LoVo (cell line): ENCODE data around the gene RELL1.
"Not testable (repeated sequence)": the region's sequence is repeated elsewhere in the genome, so short reads cannot be mapped to it uniquely, and the experiment has no call there.

Experiments used
- DNase-seq: peaks from one replicate; pipeline ENCODE4 v3.0.0-alpha.2; 2016; ENCODE audit warnings: low spot score

RELL1 gene

DNA sequence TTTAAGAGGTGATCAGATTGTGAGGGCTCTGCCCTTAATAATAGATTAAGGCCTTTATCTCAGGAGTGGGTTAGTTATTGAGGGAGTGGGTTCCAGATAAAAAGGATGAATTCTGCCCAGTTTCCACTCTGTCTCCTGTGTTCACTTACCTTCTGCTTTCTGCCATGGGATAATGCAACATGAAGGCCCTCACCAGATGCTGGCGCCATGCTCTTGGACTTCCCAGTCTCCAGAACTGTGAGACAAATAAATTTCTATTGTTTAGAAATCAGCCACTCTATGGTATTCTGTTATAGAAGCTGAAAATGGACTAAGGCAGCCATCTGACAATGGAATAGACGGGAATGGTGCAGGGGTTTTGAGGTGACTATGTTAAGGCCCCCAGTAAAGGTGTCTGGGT lies 6.9 kb upstream of the RELL1 start:
- DNase-seq, result no peak

DNA sequence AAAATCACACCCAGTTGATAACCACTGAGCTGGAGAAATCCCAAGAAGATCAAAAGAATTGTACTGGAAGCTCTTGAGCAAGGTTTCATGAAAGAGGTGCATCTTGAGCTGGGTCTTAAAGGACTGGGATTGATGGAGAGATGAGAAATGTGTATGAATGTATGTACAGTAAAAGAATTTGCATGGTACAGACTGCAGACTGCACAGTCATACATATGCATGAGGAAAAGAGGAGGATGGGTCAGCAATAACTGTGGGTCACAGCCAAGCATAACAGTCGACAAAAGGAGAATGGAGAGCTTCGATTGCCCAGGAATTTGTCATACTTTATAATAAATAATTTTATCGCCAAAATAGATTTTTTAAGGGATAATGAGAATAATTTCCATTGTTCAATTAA lies 4.8 kb upstream of the RELL1 start:
- no peak for DNase-seq

DNA sequence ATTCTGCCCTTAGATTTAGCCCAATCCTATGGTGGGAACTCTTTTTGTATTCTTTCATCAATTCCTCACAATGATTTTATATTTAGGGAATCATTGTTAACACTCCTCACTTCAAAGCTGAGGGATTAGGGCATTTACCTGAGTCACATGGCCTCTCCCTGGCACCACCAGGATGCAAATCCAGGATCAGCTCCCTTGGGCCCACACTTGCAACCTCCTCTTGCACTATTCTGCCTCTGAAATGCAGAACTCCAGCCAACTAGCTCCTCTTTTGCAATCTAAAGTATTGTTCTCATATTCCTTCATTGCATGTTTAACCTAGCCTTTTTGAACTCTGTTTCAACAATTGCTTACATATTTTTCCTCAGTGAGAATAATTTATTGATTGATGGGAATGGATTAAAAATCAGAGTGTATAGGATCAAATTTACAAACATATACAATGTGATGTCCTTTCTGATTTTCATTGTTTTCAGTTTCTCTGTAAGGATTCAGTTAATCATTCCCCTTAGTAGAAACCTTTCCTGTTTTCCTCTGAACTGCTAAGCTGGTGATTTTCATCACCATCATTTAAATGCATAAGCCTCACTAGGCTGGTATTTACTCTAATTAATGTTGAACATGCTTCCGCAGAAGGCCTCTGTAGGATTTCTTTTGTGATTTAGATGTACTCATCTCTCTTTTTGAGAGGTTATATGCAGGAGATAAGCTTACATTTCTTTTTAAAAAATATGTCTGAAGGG lies 3.3 kb upstream of the RELL1 start:
- no peak for DNase-seq

DNA sequence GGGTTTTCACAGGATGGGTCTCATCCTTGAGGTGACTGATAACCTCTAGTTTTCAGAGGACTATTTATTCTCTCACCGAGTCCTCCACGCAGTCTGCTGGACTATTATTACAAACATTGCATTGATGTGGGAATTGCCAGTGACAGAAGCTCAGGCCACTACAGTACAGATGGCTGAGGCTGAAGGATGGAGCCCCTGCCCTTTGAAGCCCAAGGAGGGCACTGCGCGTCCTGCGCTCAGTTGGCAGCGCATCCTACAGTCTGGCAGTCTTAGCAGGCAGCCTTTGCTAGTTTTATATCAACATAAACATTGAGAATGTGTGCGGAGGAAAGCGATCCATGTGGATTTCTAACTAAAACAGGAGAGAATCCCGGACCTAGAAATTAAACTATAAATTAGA lies 1.5 kb upstream of the RELL1 start:
- DNase-seq, result no peak

DNA sequence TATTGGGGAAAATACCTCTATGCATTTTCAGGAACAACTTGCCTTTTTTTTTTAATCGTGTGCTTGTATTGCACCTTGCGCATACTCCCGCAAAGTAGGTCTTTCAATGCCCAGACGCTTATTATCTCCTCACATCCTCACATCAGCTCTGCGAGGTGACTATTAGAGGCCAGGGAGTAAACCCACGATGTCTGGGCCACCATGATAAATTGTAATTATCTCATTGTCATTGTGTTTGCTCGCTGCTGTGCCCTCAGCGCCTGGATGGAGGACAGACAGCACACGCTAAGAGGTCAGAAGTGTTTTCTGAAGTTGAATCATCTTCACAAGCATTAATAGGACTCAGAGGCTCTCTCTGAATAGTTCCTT lies 1.0 kb upstream of the RELL1 start:
- DNase-seq, result no peak

DNA sequence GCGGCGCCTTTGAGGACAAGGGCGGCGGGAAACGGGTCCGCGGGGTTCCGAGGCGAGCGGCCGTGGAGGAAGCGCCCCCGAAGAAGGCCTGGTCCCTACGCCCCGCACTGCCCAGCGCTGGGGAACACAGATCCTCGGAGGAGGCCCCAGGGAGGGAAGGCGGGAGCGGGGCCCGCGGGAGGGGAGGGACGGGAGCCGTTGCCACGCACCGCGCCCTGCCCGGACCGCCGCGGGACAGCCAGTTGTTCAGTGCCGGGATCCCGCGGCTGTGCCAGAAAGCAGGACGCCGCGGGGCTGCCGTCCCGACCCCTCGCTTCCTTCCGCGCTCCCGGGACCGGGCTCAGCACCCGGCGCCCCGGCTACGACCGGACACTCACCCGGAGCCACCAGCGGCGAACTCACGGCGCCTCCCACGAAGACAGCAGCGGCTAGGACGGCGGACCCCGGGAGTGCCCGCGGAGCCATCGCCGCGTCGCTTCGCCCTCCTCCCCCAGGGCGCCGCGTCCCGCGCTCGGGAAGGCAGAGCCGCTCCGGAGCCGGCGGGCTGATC lies 278 bp downstream of the RELL1 start:
- peak; percentile 23 for DNase-seq

DNA sequence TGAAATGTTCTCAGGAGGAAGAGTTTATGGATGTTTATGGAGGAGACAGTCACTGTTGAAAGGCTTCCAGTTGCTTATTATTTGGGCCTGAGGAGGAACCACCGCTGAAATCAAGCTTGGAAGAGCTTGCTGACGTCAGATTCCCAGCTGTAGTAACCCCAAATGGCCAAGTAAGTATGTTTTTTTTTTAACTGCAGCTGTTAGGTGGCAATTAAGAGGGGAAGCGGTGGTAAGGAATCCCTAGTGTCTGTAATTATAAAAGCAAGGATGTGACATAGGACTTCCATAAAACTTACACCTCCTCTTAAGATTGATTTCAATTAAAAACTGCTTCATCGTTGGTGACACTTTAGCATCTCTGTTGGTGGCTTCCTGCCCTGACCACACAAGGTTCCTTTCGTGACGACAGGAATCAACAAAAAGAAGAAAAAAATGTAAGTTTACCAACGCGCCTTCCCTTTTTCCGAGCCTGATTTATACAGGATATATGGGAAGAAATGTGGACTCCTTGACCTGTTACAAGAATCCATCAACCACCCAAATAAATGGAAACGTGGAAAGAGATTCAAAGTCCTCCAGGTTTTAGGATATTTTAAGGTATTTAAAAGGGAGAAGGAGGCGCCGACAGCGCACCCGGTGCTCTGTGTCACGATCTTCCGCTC lies 884 bp downstream of the RELL1 start:
- DNase-seq, result no peak

DNA sequence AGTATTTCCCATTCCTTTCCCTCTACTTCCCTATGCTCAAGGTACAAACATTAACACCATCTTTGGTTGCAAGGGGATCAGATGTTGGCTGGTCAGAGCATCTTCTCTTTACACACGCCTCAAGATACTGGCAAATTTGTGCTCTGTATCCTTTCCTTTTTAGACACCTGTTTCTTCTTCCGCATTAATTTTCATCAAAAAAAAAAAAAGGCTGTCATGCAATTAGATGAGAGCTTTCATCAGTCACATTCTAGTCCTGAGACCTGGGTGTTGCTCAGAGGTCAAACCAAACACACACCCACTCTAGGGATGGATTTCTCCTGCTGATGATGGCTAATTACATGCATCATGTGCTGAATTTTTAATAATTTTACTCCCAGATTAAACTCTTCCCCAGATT lies 2.0 kb downstream of the RELL1 start:
- no peak for DNase-seq

DNA sequence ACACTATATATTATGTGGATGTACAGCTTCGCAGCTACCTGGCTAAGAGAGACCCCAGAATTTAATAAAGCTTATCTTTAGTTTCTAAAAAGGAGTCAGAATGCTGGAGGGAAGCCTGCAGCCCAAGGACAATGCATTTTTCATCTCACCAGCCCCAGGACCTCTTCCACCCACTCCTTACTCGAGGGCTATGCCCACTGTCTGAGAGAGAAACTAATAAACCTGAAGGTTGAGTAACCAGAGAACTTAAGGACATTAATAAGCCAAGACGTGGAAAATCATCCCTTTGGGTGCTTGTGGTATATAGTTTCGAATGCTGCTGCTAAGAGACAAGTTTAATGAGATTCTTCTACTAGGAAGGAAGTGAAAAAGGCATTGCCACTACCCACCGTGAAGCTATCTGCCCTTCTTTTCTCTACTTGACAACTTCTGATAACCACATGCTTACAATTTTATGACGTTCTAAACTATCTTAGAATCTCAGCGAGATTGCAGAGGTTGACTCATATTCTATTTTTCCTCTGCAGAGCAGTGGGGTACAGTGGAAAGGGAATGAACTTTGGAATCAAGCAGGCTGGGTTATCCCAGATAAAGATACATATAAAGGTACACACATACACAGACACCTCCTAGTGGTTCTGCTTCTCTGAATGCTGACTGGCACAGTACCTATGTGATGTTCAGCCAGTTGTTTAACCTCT lies 3.3 kb downstream of the RELL1 start:
- peak; percentile 73 for DNase-seq

DNA sequence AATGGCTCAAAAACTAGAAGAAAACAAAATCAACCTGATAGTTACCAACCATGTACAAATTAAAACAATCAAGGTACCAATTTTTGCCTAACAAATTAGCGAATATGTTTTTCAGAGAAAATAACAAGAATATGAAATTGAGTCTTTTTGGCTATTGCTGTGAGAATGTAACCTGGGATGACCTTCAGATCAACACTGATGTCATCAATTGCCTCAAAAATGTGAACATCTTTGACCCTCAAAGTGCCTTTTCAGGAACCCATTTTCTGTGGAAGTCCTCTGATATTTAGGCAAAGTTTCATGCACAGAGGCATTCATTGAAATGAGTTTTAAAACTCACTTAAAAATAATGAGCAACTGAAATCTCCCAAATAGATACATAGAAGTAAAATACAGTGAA lies 6.1 kb downstream of the RELL1 start:
- DNase-seq, result no peak

DNA sequence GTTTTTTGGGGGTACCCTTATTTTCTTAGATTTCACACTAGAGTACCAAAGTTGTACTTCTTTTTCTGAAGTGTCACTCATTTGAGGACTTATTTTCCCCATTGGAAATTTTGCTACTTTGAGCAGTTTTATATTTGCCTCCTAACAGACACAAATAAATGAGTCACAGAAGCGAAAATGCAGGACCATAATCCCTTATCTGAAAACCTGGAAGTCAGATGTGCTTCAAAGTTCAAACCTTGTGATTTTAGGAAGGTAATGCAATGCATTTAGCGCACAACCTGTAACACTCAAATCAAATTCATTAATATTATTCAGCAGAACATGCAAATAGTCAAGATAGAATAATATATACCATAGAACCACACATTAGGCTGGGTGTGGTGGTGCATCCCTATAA lies 6.9 kb downstream of the RELL1 start:
- no peak for DNase-seq

DNA sequence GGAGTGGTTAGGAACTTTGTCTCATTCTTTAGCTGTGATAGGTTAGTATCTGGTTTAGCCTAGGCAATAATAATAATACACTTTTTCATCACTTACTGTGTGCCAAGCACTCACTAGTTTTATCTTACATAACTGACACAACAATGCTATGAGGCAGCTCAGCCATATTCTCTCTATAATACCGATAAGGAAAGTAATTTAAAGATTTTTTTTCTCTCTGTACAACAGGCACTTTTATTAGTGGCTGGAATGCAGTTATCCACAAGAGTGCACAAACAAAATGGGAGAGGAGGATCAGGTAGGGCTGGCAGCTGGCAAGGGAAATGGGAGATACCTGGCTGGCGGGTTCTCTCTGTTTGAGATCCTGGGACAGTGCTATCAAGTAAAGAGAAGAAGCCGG lies 7.6 kb downstream of the RELL1 start:
- no peak for DNase-seq

DNA sequence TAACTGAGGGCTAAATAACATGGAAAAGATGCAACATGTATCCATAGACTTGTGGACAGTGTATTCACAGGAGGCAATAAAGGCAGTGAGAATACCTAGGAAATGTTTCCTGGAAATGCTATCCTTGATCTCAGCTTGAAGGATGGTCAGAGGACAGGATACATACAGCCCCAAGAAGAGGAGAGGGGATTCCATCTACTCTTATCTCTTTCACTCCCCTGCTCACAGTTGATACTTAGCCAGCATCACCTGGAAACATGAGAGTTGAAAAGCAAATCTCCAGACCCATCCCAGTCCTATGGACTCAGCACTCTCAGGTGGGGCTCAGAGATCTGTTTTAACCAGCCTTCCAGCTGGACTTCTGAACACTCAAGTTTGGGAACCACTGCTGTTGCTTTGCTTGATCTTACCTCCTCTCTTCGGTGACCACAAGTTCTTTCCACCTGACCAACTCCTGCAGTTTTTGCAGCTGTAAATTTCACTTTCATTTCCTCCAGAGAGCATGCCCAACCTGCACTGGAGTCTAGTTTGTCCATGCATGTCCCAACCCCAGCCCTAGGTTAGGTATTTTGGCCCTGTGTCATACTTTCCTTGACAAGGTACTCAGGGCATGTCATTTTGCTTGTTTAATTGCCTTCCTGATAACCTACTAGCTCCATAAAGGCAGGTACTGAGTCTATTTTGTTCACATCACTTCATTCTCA lies 10.4 kb downstream of the RELL1 start:
- peak; percentile 7 for DNase-seq

DNA sequence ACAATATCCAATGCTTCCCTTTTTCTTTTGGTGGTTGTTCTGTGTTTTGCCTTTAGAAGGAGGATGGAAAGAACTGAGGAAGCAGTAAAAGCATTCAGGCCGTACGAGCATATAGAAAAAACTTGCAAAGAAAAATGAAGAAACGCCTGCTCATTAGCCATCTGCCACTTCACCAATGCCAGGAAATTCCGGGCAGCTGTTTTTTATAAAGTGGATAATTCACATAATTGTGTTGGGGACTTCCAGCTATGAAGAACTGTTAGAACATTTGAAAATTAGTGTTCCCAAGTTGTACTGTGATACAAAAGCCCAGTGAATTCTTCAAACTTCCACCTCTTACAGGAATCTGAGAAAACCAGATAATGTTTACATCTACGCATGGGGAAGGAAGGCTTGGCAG lies 11.7 kb downstream of the RELL1 start:
- DNase-seq, result no peak

DNA sequence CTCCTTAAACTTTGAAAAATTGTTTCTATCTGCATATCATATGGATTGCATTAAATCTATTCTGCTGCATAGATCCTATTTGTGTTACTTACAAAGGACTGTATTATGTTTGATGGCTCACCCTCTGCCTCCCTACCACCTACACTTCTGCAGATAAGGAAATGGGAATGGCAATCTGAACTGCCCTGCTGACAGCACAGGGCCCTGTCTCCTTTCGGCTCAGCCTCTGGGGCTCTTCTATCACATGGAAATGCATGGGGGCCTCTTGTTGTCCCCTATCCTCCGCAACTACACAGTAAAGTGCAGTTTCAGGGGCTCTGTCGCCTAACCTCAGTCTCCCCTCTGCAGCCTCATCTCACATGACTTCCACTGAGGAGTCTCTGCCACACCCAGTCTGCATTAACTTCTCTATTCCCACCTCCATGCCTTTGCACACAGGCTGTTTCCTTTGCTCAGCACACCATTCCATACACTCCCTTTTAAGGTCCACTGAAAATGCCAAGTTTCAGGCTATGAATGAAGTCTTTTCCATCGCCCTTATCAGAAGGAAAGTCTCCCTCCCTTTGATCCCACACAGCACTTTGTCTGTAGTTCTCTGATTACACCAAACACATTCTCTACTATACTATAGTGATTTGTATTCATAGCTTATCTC lies 12.5 kb downstream of the RELL1 start:
- no peak for DNase-seq

DNA sequence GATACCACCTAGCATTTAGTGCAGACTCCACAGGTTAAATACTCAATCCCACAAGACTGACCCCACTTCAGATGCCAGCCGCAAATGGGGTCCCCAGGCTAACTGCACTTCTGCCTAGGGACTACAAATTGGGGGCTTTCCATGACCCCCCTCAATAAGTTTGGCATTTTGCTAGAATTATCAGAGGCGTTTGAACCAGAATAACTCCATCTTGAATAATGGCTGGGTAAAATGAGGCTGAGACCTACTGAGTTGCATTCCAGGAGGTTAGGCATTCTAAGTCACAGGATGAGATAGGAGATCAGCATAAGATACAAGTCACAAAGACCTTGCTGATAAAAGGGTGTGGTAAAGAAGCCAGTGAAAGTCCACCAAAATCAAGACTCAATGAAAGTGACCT lies 15.1 kb downstream of the RELL1 start:
- DNase-seq, result no peak

DNA sequence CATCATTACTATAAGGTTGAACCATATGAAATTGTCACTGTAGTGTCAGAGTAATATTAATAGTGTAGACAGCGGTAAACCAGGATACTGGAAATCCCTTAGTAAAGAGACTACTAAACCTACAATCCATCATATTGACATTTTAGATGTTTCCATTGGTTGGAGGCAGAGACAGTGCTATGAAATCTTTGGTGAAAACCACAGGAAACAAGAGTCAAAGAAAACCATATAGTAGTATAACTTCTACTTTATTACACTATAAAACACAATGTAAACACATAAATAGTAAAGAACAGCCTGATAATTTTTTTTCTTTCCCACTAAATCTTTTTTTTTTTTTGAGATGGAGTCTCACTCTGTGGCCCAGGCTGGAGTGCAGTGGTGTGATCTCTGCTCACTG lies 15.9 kb downstream of the RELL1 start:
- peak; percentile 43 for DNase-seq

DNA sequence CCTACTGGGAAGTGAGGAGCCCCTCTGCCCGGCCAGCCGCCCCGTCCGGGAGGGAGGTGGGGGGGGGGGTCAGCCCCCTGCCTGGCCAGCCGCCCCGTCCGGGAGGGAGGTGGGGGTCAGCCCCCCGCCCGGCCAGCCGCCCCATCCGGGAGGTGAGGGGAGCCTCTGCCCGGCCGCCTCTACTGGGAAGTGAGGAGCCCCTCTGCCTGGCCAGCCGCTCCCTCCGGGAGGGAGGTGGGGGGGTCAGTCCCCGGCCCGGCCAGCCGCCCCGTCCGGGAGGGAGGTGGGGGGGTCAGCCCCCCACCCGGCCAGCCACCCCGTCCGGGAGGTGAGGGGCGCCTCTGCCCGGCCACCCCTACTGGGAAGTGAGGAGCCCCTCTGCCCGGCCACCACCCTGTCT lies 17.1 kb downstream of the RELL1 start:
- not testable (repeated sequence) for DNase-seq

DNA sequence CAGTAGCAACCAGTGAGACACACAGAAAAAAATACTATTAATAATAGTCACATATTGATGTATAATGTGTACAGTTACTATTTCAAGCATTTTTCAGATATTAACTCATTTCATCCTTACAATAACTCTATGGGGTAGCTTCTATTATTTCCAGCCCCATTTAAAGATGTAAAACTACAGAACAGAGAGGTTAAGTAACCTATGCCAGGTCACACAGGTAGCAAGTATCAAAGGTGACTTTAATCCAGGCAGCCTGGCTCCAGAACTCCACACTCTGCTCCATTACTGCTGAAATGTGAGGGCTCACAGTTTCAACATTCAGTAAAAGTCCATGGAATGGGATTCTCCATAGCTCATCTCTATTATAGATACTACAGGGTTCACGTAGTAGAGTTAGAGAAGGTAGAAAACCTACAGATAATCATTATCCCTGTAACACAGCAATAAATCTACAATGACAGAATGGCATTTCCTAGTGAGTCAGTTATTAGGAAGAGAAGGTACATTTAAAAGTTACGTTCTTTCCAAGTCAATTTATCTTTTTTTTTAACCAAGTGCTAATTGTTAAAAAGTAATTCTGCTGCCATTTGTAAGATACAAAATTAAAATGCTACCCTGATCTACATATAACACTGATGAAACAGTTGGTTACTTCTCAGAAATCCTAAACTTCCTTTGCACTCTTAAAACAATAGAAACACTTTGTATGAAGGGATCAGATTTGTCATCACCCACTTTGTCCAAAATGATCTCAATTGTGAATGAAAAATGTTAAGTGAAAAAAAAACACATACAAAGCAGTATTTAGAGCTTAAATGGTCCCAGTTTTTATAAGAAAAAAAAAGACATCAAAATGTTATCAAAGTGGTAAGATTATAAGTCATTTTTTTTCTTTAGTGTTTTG lies 18.7 kb downstream of the RELL1 start:
- DNase-seq, result no peak

DNA sequence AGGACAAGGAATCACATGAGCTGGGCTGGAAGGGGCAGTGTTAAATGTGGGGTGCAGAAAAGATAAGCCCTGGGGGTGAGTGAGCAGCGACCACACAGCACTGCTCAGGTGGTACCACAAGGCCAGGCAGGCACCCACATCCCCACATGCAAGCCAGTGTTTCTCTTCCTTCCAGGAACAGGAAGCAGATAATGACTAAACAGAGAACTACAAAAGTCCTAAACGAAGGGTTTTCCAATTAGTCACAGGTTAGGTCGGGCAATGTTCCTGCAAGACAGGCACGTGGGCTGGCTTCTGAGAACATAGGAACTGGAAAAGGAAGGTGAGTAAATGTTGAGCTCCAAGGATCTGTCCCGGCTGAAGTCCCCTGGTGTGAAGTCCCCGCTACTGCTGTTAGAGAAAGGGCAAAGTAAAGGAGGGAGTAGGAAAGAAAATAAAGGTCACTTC lies 19.5 kb downstream of the RELL1 start:
- DNase-seq, result peak; percentile 87
